Lower leg skin (tissue), 3 donors: Measurements from ENCODE around the gene GALT.

Source experiments
- POLR2A ChIP-seq, 2 donors: fragments of 450-650 bp; IDR thresholded peaks; one replicate each; pipeline ENCODE4 v1.6.1; 2016 to 2017; ENCODE audit warnings: antibody characterized with exemption in 2 of 2, mild to moderate bottlenecking in 1 of 2, moderate library complexity in 1 of 2
- TF ChIP-seq, protein P1 (sequence below), 3 donors: fragments of 450-650 bp; IDR thresholded peaks; one replicate each; pipeline ENCODE4 v1.5.1; 2016; ENCODE audit warnings: antibody characterized with exemption in 3 of 3, mild to moderate bottlenecking in 3 of 3, moderate library complexity in 2 of 3

DNA sequence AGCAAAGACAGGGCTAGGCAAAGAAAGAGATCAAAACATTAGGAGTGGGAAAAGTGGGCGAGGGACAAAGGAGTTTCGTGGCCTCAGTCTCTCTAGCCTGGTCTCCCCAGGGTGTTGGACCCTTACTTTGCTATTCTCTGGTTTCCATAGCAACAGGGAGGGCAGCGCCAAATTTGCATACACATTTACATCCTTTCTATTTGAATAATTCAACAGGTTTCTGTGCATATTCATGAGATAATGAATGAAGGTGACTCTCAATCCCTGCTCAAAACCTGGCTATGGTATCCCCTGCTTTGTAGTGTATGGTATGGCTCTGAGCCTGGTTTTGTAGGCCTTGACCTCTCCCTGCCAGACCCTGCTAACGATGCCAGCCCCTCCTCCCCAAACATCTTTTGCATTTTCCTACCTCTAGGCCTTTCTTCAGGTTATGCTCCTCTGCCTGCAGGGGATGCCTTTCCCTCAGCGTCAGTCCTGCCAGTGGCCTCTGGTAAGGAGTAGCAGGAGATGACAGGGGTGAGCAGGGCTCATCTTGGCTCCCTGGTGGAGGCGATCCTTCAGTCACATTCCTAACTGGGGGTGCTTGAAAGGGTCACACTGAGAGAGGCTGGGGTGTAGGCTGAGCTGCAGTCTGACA lies 44.4 kb upstream of the GALT start:
- TF ChIP-seq, protein P1, sequence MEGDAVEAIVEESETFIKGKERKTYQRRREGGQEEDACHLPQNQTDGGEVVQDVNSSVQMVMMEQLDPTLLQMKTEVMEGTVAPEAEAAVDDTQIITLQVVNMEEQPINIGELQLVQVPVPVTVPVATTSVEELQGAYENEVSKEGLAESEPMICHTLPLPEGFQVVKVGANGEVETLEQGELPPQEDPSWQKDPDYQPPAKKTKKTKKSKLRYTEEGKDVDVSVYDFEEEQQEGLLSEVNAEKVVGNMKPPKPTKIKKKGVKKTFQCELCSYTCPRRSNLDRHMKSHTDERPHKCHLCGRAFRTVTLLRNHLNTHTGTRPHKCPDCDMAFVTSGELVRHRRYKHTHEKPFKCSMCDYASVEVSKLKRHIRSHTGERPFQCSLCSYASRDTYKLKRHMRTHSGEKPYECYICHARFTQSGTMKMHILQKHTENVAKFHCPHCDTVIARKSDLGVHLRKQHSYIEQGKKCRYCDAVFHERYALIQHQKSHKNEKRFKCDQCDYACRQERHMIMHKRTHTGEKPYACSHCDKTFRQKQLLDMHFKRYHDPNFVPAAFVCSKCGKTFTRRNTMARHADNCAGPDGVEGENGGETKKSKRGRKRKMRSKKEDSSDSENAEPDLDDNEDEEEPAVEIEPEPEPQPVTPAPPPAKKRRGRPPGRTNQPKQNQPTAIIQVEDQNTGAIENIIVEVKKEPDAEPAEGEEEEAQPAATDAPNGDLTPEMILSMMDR (IDR thresholded peaks at IDR 0.05) = no peak
- TF ChIP-seq POLR2A (IDR thresholded peaks at IDR 0.05) = no peak
